ENCODE results near the gene NOTUM.
"Not testable (repeated sequence)": the region's sequence is repeated elsewhere in the genome, so short reads cannot be mapped to it uniquely, and the experiment has no call there.

Gene NOTUM

GRCh38 chr17:81996757-81997441 is 35.9 kb upstream of the NOTUM start:
- H3K4me3 ChIP-seq (ENCODE audit: low read depth, low read length): no peak overlapping the region
- no peak for DNase-seq (ENCODE audit: low read depth)

GRCh38 chr17:81996232-81996756 is 35.3 kb upstream of the NOTUM start:
- DNase-seq (ENCODE audit: low read depth): no peak

GRCh38 chr17:81995463-81996231 is 34.7 kb upstream of the NOTUM start:
- no peak for DNase-seq (ENCODE audit: low read depth)
- H3K4me3 ChIP-seq (ENCODE audit: low read depth, low read length): no peak overlapping the region

More at GRCh38 chr17:81996232-81996756, 35.3 kb upstream of the NOTUM start:
- H3K4me3 ChIP-seq (ENCODE audit: low read depth, low read length): no peak overlapping the region

GRCh38 chr17:81994593-81995462 is 33.8 kb upstream of the NOTUM start:
- no peak overlapping the region for H3K4me3 ChIP-seq (ENCODE audit: low read depth, low read length)
- no peak for DNase-seq (ENCODE audit: low read depth)

- no peak for DNase-seq (ENCODE audit: low read depth)
- H3K4me3 ChIP-seq (ENCODE audit: low read depth, low read length): no peak overlapping the region
Measured at GRCh38 chr17:81993729-81994592, 33.0 kb upstream of the NOTUM start.

- no peak for DNase-seq (ENCODE audit: low read depth)
- no peak overlapping the region for H3K4me3 ChIP-seq (ENCODE audit: low read depth, low read length)
Measured at GRCh38 chr17:81992306-81993102, 31.5 kb upstream of the NOTUM start.

GRCh38 chr17:81991684-81992305 is 30.8 kb upstream of the NOTUM start:
- no peak overlapping the region for H3K4me3 ChIP-seq (ENCODE audit: low read depth, low read length)
- DNase-seq (ENCODE audit: low read depth): no peak

- no peak for DNase-seq (ENCODE audit: low read depth)
- no peak overlapping the region for H3K4me3 ChIP-seq (ENCODE audit: low read depth, low read length)
Measured at GRCh38 chr17:81990836-81991683, 30.1 kb upstream of the NOTUM start.

- no peak for DNase-seq (ENCODE audit: low read depth)
- H3K4me3 ChIP-seq (ENCODE audit: low read depth, low read length): no peak overlapping the region
Measured at GRCh38 chr17:81987161-81987770, 26.3 kb upstream of the NOTUM start.

- no peak overlapping the region for H3K4me3 ChIP-seq (ENCODE audit: low read depth, low read length)
- DNase-seq (ENCODE audit: low read depth): no peak
Measured at GRCh38 chr17:81986606-81987005, 25.6 kb upstream of the NOTUM start.

GRCh38 chr17:81984773-81985410 is 23.9 kb upstream of the NOTUM start:
- no peak overlapping the region for H3K4me3 ChIP-seq (ENCODE audit: low read depth, low read length)
- no peak for DNase-seq (ENCODE audit: low read depth)

GRCh38 chr17:81983639-81984373 is 22.8 kb upstream of the NOTUM start:
- no peak for DNase-seq (ENCODE audit: low read depth)
- H3K4me3 ChIP-seq (ENCODE audit: low read depth, low read length): no peak overlapping the region

- no peak for DNase-seq (ENCODE audit: low read depth)
- no peak overlapping the region for H3K4me3 ChIP-seq (ENCODE audit: low read depth, low read length)
Measured at GRCh38 chr17:81983011-81983638, 22.1 kb upstream of the NOTUM start.

GRCh38 chr17:81981511-81981910 is 20.5 kb upstream of the NOTUM start:
- not testable (repeated sequence) for DNase-seq (ENCODE audit: low read depth); H3K4me3 ChIP-seq (ENCODE audit: low read depth, low read length)
